Stimulated activated CD8-positive, alpha-beta memory T cell treated with anti-CD3 and anti-CD28 coated beads, Interleukin-12 subunit alpha, Interleukin-12 subunit beta, amount 100 ng/mL, for 4 hours (primary cell): ENCODE results near the gene USH1C.

Experiments
- DNase-seq: peaks from one replicate; pipeline ENCODE4 v3.0.0-alpha.2; 2020; ENCODE audit warnings: low read depth

The USH1C gene

GRCh38 chr11:17472467-17472866 is 71.7 kb downstream of the USH1C start:
- DNase-seq: no peak

- DNase-seq: no peak
Observed at GRCh38 chr11:17471501-17471900, 72.7 kb downstream of the USH1C start.

- DNase-seq: no peak
Observed at GRCh38 chr11:17469998-17470397, 74.2 kb downstream of the USH1C start.

GRCh38 chr11:17468122-17468521 is 76.1 kb downstream of the USH1C start:
- DNase-seq: no peak

GRCh38 chr11:17463546-17464174 is 80.6 kb downstream of the USH1C start:
- no peak for DNase-seq

GRCh38 chr11:17462940-17463339 is 81.3 kb downstream of the USH1C start:
- no peak for DNase-seq

GRCh38 chr11:17460406-17460805 is 83.8 kb downstream of the USH1C start:
- no peak for DNase-seq

- DNase-seq: no peak
Observed at GRCh38 chr11:17459236-17459896, 84.8 kb downstream of the USH1C start.

GRCh38 chr11:17458268-17458667 is 85.9 kb downstream of the USH1C start:
- no peak for DNase-seq

- DNase-seq: no peak
Observed at GRCh38 chr11:17457396-17458173, 86.6 kb downstream of the USH1C start.

- no peak for DNase-seq
Observed at GRCh38 chr11:17452668-17453067, 91.5 kb downstream of the USH1C start.

- DNase-seq: no peak
Observed at GRCh38 chr11:17449158-17449557, 95.1 kb downstream of the USH1C start.

GRCh38 chr11:17446482-17446881 is 97.7 kb downstream of the USH1C start:
- DNase-seq: no peak

- no peak for DNase-seq
Observed at GRCh38 chr11:17445240-17445795, 98.9 kb downstream of the USH1C start.

- DNase-seq: no peak
Observed at GRCh38 chr11:17443926-17444690, 100.1 kb downstream of the USH1C start.
